AG08395 (cell line): ENCODE results near the gene EPHA8.
A peak's percentile ranks its signal among the peaks of the same experiment; 100 is the strongest.

Source experiments
- DNase-seq: peaks from one replicate; pipeline ENCODE4 v3.0.0; 2012; ENCODE audit warnings: mixed read lengths, low spot score

The EPHA8 gene

DNA sequence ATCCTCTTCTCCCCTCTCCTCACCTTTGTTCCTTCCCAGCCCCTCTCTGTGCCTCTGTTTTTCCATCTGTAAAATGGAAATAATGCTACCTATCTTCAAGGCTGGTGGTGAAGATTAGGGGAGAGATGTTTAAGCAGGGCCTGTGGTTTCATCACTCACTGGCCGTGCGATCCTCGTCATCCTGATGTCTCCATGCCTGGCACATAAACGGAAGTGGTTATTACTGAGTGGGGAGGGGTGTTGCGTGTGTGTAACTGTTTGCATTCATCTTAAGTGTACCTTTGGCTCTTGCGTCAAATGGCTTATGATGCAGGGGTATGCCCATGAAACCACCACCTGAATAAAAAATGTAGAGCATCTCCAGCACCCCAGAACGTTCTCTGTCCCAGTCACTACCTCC lies 56.0 kb downstream of the EPHA8 start:
- no peak for DNase-seq

DNA sequence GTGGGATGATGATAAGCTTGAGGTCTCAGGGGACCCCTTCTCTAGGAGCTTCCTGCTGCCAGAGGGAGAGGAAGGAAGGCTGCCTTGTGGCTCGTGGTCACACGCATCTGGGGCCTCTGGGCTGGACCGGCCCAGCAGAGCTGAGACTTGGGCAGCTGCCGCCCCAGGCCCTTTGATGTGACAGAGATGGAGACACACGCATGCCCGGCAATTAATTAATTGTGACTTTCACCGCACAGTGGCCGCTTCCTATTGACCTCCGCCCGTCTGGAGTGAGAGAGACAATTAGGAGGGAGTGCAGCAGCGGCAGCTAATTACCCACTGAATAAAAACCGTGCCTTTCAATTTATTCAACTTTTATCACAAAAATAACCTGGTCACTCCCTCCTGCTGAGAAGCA lies 56.5 kb downstream of the EPHA8 start:
- no peak for DNase-seq

DNA sequence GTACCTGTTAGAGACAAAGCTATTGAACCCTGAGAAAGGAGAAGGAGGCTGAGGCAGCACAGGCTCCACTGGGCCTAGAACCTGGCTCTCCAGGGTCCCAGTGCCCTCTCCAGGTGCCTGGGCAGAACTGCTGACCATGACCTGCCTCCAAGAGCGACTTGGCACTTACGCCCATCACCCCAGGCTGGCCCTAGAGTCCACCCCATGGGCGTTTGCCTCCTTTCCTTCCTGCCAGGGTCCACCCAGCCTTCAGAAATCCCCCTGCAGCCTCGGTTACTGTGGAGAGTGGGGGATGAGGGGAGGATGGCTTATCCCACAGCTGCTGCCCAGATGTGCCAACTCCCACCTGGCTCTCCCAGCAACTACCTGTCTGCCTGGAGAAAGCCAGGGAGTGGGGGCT lies 58.5 kb downstream of the EPHA8 start:
- DNase-seq, result no peak

DNA sequence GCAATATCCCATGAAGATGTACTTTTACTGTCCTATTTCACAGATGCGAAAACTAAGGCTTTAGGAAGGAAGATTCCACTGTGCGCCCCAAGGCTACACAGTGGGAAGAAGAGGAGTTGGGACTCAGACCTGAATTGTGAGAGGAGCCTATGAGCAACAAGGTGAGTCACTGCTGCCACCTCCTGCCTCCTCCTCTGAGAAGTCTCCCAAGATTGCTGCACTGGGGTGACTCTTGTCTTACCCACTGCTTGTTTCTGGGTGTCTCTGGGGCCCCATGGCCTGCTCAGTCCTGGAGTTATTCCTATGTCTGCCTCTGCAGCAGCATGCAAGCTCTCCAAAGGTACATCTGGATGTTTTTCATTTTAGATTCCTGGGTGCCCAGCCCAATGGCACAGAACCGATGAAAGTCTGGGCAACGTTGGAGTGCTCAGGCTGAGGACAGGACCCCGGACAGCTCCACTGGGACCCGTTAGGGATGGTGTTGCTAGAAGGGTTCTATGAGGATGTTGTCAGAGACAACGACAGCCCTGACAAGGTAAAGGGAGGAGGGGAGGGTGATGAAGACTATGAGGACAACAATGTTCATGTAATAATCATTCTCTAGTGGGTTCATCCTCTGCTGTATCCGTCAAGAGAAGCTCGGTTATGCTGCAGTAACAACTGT lies 62.1 kb downstream of the EPHA8 start:
- DNase-seq, result peak; percentile 16

DNA sequence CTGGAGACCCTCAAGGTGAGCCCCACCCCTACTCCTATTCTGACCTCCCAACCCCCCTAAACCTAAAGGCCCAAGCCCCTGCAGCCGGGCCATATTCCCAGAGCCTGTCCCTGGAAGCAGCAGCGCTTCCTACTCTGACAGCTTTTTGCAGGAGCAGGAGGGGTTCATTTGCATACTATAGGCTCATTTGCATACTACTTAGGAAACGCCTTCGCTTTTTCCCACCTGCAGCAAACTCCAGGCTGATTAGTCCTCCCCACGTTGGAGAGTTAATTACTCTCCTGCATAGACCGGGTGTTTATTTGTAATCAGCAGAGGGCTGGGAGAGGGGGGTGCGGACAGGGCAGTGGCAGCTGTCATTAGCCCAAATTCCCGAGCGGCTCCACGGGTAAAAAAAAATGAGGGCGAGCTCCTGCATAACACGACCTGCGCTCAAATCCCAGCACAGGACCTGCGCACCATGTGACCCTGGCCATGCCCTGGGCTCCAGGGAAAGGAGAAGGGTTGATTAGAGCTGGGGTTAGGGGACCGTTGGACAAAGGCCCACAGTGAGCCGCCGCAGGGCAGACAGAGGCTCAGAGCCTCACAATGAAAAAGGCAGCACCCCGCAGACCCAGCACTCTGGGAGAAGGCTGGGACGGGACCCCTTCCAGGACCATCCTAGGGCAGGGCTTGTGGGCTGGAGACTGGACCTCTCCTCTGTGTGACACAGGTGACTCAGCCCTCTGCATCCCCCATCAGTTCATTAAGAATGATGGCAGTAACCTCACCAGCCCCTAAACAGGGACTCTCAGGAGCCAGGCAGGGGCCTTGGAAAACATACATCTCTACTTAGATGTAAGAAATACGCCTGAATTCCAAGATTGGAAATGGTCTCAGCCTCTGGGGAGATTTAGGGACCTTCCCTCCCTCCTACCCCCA lies 63.2 kb downstream of the EPHA8 start:
- no peak for DNase-seq

DNA sequence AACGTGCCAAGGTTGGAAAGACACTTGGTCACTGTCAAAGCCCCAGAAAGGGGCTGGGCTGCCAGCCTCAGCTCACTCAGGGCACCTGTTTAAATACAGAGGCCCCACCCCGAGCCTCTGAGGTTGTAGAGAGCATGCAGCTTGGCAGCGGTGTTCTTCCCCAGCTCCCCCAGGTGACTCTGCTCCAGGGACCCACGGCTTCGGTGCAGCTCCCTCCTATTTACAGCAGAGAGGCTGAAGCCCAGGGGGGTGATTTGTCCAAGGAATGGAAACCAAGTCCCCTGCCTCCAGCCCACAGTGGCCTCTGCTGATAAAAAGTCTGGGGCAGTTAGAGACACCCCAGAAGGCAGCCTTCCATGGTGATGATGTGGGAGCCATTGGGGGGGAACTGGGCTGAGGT lies 64.0 kb downstream of the EPHA8 start:
- no peak for DNase-seq

DNA sequence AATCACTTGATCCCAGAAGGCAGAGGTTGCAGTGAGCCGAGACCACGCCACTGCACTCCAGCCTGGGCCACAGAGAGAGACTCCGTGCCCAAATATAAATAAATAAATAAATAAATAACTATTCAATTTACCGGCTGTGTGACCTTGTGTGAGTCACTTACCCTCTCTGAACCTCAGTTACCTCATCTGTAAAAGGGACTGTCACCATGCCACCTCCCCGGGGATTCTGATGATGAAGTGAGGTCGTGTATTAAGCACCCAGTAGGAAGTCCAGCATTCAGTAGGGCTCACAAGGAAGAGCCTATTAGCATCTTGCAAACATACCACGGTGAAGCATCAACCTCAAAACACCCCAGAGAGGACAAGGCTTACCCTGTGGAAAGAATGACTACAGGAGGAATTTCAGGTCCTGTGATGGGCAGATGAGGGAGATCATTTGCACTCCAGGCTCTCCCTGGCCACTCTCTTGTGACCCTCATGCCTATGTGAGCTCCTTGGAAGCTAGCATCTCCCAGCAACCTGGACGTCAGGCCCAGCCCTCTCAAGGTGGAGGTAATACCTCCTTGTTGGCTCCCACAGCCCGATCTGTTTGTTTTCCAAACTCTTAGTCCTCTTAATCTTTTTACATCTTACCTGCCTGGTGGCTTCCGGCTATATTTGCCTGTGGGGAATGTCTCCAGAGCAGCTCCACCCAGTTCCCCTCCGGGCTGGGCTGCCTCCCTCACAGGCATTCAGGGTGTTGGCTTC lies 65.6 kb downstream of the EPHA8 start:
- no peak for DNase-seq

DNA sequence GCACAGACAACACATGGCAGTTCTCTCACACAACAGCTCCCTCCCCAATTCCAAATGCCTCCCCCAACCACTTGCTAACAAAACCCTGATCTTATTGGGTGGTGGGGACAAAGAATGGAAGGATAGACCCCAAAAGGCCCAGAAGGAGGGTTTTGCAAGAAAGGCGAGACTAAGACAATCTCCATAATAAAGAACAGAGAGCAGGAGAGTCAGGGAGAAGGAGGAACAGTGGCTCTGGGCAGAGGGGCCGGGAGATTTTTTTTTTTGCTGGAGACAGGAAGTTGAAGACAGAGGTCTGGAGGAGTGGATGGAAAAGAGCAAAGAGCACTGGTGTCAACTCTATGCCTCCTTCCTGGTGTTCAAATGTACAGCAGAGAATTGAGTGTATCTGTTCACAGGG lies 66.6 kb downstream of the EPHA8 start:
- DNase-seq, result no peak

DNA sequence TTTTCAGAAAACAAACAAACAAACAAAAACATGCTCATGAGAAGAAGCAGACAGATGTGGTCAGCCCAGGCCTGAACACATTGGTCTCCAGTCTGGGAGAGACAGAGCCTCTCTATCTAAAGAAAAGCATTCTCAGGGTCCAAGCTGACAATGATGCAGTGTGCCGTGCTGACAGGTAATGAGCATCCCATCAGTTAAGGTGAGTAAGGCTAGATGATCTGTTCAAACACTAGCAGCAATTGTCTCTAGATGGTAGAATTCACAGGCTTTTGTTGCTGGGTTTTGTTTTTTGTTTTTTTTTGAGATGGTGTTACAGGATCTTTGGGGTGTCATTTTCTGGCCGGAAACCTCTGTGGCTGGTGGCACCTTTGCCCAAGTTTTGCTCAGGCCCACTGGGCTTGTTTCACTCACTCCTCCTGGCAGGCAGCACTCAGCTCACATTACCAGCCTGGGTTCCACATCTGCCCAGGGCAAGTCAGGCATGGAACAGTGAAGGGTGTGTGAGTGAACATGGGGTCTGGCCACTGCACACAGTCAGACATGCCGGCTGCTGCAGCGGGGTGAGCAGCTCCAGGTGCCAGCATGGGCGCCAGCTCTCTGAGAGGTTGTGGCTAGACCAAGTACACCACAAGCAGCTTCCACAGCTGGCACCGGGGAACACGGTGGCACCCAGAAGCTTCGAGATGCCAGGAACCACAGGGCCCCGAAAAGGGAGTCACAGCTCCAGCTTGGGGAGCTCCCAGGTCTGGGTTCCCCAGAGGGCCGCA lies 70.6 kb downstream of the EPHA8 start:
- no peak for DNase-seq

DNA sequence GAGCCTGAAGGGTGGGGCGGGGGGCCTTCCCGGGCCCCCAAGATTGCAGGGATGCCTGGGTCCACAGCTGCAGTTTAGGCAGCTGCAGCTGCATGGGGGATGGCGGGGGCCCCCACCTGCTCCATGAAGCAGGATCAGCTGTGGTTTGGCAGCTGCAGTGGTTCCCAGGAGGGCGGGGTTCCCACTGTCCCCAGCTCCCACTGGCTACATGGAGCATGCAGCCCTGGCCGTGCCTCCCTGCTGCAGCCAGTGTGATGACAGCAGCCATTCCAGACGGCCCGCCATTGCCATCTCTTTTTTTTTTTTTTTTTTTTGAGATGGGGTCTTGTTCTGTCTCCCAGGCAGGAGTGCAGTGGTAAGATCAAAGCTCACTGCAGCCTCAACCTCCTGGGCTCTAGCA lies 72.1 kb downstream of the EPHA8 start:
- no peak for DNase-seq

DNA sequence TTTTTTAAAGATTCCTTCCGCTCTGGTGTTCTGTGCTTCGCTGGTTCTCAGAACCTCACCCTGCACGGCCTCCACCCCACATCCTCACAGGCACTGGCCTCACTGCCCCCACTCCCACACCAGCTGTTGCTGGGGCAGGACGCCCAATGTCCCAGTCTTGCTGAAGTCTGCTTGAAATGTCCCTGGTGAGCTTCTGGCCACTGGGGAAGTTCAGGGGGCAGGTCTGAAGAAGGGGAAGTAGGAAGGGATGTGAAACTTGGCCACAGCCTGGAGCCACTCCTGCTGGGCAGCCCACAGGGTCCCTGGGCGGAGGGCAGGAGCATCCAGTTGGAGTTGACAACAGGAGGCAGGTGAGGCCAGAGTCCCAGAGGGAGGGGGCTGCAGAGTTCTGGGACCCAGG lies 73.1 kb downstream of the EPHA8 start, which contains the start of gene C1QA:
Gene C1QA, plus strand, starts transcription at position 276 of the 400 bp plus-strand sequence. CDS start 989 bp downstream, outside the sequence.
- no peak for DNase-seq

DNA sequence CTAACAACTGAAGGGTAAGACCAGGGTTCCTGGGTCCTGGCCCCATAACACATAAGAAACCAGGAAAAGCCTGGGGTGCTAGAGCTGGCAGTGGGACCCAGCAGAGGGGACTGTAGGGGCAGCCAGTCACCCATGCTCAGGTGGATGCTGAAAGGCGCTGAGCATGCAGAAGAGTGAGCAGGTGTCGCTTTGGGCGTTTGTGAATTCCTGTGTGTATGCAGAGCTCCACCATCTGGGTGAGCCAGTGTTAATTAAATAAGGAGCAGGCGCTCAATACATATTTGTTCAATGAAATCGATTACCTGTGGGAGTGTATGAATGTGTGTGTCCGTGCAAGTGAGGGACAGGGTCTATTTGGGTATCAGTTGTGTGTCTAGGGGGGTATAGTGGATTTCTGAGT lies 73.6 kb downstream of the EPHA8 start:
- DNase-seq, result no peak

DNA sequence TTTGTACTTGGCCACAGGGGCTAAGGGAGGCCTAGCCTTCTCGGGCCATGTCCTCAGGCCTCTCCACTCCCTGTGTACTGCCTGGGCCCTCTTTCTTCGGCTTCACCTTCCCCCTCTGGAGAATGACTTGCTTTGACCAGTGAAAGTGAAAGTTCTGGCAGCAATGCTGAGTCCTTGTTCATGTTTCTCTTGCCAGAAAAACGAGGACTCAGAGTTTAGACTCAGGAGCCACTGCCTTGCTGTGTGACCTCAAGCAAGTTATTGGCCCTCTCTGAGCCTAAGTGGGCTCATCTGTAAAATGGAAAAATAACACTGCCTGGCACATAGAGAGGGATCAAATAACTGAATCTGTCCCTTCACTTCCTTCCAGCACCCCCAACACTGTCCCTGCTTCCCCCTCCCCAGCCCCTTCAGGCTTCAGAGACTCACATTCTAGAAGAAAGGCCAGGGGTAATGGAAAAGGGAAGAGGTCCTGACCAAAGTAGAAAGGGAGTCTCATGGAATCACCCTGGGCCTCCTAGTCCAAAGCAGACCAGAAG lies 74.7 kb downstream of the EPHA8 start:
- no peak for DNase-seq

DNA sequence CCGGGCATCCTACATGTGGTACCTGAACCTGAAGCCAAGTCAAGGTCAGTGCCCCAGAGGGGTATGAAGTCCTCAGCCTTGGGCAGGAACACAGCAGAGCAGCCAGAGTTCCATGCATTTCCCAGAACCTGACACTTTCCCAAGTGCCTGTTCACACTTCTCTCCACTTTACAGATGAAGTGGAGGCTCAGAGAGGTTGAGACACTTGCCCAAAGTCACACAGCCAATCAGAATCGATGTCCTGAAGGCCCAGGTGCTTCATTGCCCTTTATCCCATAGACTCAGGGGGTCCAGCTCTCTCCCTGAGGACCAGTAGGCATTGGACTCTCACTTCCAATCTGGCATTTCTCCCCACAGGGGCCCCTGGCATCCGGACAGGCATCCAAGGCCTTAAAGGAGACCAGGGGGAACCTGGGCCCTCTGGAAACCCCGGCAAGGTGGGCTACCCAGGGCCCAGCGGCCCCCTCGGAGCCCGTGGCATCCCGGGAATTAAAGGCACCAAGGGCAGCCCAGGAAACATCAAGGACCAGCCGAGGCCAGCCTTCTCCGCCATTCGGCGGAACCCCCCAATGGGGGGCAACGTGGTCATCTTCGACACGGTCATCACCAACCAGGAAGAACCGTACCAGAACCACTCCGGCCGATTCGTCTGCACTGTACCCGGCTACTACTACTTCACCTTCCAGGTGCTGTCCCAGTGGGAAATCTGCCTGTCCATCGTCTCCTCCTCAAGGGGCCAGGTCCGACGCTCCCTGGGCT lies 75.4 kb downstream of the EPHA8 start:
- DNase-seq, result no peak

DNA sequence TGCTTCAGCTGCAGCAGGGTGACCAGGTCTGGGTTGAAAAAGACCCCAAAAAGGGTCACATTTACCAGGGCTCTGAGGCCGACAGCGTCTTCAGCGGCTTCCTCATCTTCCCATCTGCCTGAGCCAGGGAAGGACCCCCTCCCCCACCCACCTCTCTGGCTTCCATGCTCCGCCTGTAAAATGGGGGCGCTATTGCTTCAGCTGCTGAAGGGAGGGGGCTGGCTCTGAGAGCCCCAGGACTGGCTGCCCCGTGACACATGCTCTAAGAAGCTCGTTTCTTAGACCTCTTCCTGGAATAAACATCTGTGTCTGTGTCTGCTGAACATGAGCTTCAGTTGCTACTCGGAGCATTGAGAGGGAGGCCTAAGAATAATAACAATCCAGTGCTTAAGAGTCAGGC lies 76.0 kb downstream of the EPHA8 start:
- DNase-seq, result peak; percentile 53

DNA sequence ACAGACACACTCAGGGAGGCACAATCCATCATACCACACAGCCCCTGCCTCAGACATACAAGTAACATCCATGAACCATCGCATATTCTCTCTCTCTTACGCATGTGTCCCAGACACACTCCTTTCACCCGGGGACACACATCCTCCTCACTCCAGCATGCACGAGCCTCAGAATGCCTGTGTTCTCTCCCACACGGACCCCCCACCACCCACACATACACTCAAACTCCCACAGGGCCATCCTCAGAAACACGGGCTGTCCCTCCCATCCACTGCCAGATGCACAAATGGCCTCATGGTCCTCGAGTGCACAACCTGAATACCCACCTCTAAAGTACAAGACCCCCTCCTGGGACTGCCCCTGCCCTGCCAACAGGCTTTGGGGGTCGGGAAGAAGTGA lies 78.0 kb downstream of the EPHA8 start:
- DNase-seq, result no peak

DNA sequence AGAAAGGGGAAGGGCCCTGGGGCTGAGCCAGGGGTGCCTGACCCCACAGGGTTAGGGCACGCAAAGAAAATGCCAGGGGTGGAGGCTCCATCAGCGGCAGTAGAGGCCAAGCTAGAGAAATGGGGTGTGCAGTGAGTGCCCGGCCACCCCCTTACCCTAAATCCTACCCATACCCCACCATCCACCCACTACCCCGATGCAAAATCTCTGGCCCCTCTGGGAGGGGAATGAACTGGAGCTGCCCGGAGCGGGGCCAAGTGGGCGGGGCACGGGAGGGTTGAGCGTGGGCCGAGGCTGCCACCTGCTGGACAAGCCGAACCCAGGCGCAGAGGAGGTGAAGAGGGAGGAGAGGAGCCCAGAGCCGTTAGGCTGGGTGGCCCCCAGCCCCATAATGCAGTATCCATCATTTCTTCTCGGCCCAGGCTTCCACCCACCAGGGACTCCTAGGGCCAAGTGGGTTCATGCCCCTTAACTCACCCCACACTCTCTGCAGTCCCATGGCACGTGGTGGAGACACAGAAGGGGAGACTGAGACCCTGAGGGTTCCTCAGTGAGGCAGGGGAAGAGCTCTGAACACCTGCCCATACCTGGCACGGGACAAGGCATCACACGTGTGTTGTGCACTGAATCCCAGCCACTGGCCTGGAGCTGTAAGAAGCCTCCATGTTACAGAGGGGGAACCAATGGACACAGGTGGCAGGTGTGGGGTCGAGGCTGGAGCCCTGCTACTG lies 78.8 kb downstream of the EPHA8 start:
- DNase-seq, result peak; percentile 85

DNA sequence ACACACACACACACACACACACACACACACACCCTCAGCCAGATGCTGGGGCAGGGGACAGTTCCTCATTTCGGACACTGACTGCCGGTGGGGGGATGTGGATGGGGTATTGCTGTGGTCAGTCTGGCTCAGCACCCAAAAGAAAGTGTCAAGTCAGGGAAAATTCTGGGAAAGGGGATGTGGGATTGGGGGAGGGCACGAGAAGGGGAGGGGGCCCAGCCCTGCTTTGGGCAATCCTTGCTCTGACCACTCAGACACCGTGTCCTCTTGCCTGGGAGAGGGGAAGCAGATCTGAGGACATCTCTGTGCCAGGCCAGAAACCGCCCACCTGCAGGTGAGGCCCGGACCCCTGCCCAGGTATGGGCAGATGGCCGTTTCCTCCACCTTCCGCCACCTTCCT lies 80.1 kb downstream of the EPHA8 start, which contains the start of gene C1QC:
Gene C1QC, plus strand, starts transcription at position 253 of the 400 bp plus-strand sequence. CDS start 391 bp downstream, outside the sequence.
- DNase-seq, result no peak

DNA sequence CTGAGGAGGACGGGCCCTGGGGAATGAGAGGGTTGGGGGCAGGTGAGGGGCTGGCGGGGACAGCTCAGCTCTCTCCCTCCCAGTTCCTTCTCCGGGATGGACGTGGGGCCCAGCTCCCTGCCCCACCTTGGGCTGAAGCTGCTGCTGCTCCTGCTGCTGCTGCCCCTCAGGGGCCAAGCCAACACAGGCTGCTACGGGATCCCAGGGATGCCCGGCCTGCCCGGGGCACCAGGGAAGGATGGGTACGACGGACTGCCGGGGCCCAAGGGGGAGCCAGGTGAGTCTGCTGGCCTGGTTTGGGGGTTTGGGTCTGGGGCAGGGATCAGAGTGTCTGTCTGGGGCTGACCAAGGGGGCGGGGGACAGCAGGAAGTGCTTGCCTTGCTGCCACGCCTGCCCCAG lies 80.6 kb downstream of the EPHA8 start:
- DNase-seq, result no peak

DNA sequence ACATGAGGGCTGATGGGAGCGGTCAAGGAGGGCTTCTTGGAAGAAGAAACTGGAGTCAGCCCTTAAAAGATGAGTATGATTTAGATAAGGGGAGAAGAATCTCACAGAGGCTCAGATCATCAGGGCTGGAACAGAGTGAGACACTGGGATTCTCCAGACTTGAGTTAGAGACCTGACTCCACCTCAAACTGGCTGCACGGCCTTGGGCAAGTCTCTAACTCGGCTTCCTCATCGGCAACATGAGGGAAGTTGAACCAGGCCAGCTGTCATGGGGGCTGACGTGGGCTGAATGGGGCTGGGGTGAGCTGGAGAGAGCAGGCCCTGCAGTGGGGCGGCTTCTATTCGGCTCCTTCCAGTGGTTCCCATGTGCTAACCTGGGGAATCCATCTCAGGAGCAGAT lies 82.6 kb downstream of the EPHA8 start:
- no peak for DNase-seq
